ENCODE results near the gene MSL2.
"Not testable (repeated sequence)": the region's sequence is repeated elsewhere in the genome, so short reads cannot be mapped to it uniquely, and the experiment has no call there.

The MSL2 gene

DNA sequence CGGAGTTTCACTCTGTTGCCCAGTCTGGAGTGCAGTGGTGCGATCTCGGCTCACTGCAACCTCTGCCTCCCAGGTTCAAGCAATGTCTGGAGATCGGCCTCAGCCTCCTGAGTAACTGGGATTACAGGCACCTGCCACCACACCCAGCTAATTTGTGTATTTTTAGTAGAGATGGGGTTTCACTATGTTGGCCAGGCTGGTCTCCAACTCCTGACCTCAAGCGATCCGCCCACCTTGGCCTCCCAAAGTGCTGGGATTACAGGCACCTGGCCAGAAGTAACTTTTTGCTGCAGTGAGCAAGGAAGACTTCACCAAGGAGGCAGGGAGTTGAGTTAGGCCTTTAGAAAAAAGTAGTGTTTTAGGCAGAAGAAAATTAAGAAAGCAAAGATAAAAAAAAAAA is 3.9 kb downstream of the MSL2 start:
- not testable (repeated sequence) for DNase-seq

GRCh38 chr3:136189859-136190617 is 6.1 kb downstream of the MSL2 start:
- no peak for DNase-seq

DNA sequence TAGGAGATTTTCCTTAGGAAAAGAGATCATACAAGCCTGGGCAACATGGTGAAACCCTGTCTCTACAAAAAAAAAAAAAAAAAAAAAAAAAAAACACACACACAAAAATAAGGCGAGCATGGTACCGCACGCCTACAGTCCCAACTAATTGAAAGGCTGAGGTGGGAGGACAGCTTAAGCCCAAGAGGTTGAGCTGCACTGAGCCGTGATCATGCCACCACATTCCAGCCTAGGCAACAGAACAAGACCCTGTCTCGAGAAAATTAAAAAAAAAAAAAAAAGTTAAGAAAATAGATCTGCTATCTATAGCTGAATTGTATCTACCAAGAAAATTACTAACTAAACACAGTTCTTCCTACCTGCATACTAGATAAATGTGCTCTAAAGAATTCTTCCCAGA is 7.1 kb downstream of the MSL2 start:
- no peak for DNase-seq

- DNase-seq, result no peak
These were observed 8.3 kb downstream of the MSL2 start for GRCh38 chr3:136187868-136188267.

DNA sequence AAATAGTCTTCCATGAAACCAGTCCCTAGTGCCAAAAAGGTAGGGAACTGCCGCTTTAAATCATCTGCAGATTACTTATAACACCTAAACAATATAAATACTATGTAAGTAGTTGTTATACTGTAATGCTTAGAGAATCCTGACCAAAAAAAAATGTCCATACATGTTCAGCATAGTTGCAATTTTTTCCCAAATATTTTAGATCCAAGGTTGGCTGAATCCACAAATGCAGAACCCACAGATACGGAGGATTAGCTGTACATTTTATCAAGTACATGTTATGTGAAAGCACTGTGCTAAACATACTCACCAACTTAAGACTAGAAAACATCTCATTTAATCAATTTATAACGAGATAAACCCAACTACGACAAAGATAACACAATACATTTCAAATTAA is 9.3 kb downstream of the MSL2 start:
- DNase-seq, result no peak

- DNase-seq, result no peak
These were observed 9.8 kb downstream of the MSL2 start for GRCh38 chr3:136186344-136186743.

DNA sequence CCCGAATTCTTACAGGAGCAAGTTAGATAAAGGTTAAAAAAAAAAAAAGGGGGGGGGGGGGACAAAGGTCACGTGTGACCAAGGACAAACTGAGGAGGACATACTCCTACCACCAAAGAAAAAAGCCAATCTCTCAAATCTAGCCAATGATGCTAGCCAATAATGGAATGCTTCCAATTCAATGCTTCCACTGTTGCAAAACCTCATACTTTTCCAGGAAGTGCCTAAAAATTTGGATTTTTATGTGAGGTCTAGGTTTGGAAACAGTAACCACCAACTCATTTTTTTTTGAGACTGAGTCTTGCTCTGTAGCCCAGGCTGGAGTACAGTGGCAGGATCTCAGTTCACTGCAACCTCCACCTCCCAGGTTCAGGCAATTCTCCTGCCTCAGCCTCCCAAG is 11.4 kb downstream of the MSL2 start:
- no peak for DNase-seq

DNA sequence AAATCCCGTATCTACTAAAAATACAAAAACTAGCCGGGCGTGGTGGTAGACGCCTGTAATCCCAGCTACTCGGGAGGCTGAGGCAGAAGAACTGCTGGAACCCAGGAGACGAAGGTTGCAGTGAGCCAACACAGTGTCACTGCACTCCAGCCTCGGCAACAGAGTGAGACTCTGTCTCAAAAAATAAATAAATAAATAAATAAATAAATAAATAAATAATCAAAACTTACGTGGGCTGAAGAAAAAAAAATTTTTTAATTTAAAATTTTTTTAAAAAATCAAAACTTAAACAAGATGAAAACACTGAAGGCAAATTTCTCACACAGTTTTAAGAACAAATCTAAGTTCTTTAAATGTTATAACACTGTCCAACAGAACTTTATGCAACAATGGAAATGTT is 14.4 kb downstream of the MSL2 start:
- no peak for DNase-seq

GRCh38 chr3:136177876-136178275 is 18.3 kb downstream of the MSL2 start:
- DNase-seq, result no peak

GRCh38 chr3:136173939-136174490 is 22.1 kb downstream of the MSL2 start:
- DNase-seq, result no peak

GRCh38 chr3:136171097-136171542 is 25.0 kb downstream of the MSL2 start:
- DNase-seq, result no peak

- not testable (repeated sequence) for DNase-seq
These were observed 27.9 kb downstream of the MSL2 start for GRCh38 chr3:136168236-136168635.

DNA sequence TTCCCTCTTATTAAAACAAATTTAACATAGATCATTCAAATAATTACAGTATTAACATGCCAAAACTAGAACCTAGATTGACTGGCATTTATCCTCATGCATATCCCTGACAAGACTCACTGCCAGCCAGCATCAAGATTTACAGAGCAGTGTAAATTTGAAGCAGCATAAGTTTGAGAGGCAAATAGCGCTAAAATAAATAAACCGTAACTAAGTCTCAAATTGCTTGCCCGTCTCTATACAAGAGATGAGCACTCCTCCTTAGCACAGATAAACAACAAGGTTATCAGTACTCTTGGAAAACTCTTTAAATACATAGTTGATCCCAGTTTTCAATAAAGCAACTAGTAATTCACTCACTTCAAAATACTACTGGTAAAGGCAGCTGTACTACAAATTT is 29.6 kb downstream of the MSL2 start:
- no peak for DNase-seq

- DNase-seq, result peak in 1 of 2 donors; percentile 16
These were observed 32.5 kb downstream of the MSL2 start for GRCh38 chr3:136163607-136164006.

GRCh38 chr3:136162322-136162721 is 33.8 kb downstream of the MSL2 start:
- no peak for DNase-seq

DNA sequence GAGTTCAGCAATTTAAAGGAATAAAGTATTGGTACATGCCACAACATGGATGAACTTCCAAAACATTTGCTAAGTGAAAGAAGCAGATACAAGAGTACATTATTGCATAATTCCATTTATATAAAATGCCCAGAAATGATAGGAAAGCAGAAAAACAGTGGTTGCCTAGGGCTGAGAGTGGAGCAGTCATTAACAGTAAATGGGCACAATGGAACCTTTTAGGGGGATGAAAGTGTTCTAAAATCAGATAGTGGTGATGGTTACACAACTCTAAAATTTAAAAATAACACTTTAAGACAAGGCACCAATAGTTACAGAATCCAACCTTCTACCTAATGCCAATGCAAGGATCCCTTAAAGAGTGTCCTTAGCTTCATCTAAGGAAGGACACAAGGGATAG is 34.6 kb downstream of the MSL2 start:
- no peak for DNase-seq

DNA sequence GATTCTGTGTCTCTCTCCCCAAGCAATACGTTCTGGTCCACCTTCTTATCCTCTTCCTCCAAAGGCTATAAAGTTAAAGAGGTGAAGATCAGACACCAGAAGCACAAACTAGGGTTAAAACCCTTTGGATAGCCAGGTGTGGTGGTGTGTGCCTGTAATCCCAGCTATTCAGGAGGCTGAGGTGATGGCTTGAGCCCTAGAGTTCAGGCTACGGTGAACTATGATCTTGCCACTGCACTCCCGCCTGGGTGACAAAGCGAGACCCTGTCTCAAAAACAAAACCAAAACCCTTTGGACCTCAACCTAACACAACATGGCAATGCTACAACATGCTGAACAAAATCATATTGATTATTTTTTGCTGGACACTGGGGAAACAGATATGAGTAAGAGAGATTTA is 43.2 kb downstream of the MSL2 start:
- DNase-seq, result no peak

- DNase-seq, result no peak
These were observed 43.8 kb downstream of the MSL2 start for GRCh38 chr3:136152176-136152843.

DNA sequence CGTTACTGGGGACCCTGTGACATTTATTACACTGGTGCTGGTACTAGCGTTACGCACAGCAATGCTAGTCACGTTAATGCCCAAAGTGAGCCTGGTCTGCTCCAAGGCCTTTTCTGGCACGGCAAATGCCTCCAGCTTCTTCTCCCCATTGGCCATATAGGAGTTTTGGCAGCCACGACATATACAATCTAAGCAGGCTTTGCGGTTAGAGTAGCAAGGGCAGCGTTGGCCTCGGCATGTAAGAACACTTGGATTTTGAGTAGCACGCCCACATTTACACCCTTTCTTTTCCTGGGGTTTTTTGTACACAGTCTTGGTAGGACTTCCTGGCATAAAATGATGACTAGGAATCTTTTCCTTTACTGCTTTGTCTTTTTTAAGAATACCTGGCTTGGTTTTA is 44.9 kb downstream of the MSL2 start:
- no peak for DNase-seq

GRCh38 chr3:136149667-136150066 is 46.5 kb downstream of the MSL2 start:
- DNase-seq, result no peak

DNA sequence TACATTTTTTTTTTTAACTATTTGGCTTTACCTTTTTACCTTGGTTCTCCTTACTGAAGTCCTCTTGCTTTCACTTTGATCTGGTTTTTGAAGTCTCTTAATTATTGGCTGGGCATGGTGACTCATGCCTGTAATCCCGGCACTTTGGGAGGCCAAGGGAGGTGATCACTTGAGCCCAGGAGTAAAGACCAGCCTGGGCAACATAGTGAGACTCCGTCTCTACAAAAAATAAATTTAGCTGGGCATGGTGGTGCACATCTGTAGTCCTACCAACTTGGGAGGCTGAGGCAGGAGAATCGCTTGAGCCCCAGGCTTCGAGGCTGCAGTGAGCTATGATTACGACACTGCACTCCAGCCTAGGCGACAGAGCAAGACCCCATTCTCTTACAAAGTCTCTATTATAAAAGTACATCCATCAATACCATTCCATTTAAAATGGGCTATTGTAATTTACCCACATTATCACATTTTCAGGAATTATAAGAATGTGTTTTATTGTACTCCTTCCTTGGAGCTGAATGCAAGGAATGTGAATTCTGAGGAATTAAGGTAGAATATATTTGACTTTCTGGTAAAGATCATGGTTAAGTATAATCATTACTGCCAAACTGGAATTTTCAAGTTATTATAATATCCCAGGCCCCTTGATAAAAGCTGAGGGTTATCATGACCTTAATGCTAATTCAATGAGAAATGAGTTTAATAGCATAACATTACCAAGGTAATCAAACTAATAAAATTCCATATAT is 49.0 kb downstream of the MSL2 start:
- DNase-seq, result no peak

GRCh38 chr3:136144397-136144796 is 51.7 kb downstream of the MSL2 start:
- DNase-seq, result not testable (repeated sequence)

DNA sequence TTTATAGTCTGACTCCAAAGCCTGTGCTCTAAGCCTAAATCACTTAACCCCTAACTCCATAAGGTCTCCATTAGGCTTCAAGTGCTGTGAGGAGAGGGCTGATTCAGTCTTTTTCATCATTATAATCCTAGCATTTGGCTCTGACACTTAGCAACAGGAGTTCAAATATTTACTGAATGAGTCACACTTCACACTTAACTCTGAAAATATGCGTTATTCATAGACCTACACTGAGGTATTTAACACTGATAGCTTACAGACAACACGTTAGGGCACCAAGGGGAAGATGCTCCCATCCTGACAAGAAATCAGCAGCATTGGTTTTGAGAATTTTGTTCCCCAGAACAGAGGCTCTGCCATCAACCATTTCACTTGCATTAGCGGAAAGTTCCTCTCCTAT is 53.5 kb downstream of the MSL2 start:
- no peak for DNase-seq
